Thoracic aorta (tissue), 2 donors: ENCODE results near the gene NPB. TPM values are rescaled to one million over a fixed set of nuclear protein-coding genes. Genes with fewer than 3 reads are reported as not detected.
A peak's percentile ranks its signal among the peaks of the same experiment; 100 is the strongest.

ENCODE experiments used
- ATAC-seq: fragments of 150-250 bp; one replicate; pipeline ENCODE4 v1.8.0; 2017; ENCODE audit warnings: low read depth; ENCODE audit not compliant: insufficient number of reproducible peaks, low FRiP score
- DNase-seq: peaks from one replicate; pipeline ENCODE4 v3.0.0-alpha.2; 2020; ENCODE audit warnings: low spot score
- H3K27ac ChIP-seq, 2 donors: fragments of 200-600 bp; sonication (generic); 1 replicate in 1 of 2; 2 replicates in 1 of 2; pipeline ENCODE4 v1.5.1; 2016; ENCODE audit warnings: mild to moderate bottlenecking in 2 of 2, moderate library complexity in 2 of 2
- H3K27me3 ChIP-seq: fragments of 200-600 bp; sonication (generic); replicated peaks from 2 replicates; pipeline ENCODE4 v1.6.0; 2016; ENCODE audit warnings: mild to moderate bottlenecking; ENCODE audit not compliant: insufficient read depth
- H3K36me3 ChIP-seq: fragments of 200-600 bp; sonication (generic); one replicate; pipeline ENCODE4 v1.5.1; 2016
- H3K4me1 ChIP-seq, 2 donors: fragments of 200-600 bp; sonication (generic); 1 replicate in 1 of 2; 2 replicates in 1 of 2; pipeline versions ENCODE4 v1.5.1 to v1.6.0; 2016; ENCODE audit warnings: low read depth in 2 of 2, mild to moderate bottlenecking in 1 of 2; ENCODE audit not compliant: control insufficient read depth in 1 of 2
- H3K4me3 ChIP-seq: fragments of 200-600 bp; sonication (generic); 2 replicates; pipeline ENCODE4 v1.5.1; 2016; ENCODE audit warnings: mild to moderate bottlenecking
- H3K9me3 ChIP-seq: fragments of 200-600 bp; sonication (generic); 2 replicates; pipeline ENCODE4 v1.5.1; 2016
- total RNA-seq, 2 donors: library from RNA; depleted of rRNA; stranded (reverse); fragments of >200 nt; gene quantifications; one replicate each; pipeline versions ENCODE4 v1.1.0 to v1.2.3, GENCODE V29; 2016
- TF ChIP-seq, protein P1 (sequence below): fragments of 200-600 bp; sonication (generic); IDR thresholded peaks from one replicate; pipeline ENCODE4 v1.5.1; 2019; ENCODE audit warnings: antibody characterized with exemption

The NPB gene
- total RNA-seq, 2 donors from 2014 or later: 0.35 to 2.6 TPM

DNA sequence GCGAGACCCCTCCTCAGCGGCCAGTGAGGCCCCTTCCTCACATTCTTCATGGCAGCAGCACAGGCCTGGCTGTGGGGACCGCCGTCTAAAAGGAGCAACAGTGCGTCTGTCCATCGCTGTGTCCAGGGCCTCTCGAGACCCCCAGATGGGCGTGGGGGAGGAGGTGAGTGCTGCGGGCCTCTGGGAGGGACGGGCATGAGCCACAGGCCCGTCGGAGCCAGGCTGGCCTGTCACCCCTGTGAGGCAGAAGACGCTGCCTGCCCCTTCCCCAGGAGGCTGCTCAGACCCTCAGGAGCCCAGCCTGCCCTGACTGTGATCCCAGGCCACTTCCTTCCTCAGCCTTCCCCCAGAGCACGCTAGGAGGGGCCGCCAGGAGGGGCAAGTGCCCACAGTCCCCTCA, 37.2 kb downstream of the NPB start:
- Histone ChIP-seq H3K27ac (no peak overlapping the region), H3K4me1 (peaks cover 3 to 30% of the 10 kb centered on the region in 2 donors), H3K36me3 (no peaks in the 10 kb centered on the region), H3K4me3 (no peak overlapping the region), H3K27me3 (no peaks in the 10 kb centered on the region), H3K9me3 (no peaks in the 10 kb centered on the region)
- ATAC-seq (no peak), DNase-seq (no peak)
- TF ChIP-seq, protein P1, sequence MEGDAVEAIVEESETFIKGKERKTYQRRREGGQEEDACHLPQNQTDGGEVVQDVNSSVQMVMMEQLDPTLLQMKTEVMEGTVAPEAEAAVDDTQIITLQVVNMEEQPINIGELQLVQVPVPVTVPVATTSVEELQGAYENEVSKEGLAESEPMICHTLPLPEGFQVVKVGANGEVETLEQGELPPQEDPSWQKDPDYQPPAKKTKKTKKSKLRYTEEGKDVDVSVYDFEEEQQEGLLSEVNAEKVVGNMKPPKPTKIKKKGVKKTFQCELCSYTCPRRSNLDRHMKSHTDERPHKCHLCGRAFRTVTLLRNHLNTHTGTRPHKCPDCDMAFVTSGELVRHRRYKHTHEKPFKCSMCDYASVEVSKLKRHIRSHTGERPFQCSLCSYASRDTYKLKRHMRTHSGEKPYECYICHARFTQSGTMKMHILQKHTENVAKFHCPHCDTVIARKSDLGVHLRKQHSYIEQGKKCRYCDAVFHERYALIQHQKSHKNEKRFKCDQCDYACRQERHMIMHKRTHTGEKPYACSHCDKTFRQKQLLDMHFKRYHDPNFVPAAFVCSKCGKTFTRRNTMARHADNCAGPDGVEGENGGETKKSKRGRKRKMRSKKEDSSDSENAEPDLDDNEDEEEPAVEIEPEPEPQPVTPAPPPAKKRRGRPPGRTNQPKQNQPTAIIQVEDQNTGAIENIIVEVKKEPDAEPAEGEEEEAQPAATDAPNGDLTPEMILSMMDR: no peak

DNA sequence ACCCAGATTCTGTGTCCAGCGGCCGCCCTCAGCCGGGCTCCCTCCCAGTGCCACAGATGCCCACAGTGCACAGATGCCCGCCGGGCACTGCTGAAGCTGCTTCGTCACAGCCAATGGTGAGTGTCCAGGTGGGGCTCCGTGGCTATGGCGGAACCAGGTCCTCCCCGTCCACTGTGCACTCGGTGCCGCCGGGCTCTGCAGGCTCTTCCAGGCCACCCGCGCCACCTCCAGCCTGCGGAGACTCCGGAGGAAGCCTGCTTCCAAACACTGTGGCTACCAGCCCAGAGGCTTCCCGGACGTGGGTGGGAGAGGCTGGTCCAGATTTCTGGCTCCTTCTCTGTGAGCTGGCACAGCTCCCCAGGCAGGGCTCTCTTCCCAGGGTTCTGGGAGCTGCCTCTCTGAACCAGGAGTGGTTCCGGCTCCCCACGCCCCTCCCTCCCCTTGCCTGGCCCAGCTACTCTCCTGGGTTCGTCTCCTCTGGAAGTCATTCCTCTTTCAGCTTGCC, 37.9 kb downstream of the NPB start:
- Histone ChIP-seq H3K27ac (no peak overlapping the region), H3K9me3 (no peaks in the 10 kb centered on the region), H3K27me3 (no peaks in the 10 kb centered on the region), H3K4me3 (peak overlapping the region; percentile 46), H3K4me1 (peaks cover 3 to 30% of the 10 kb centered on the region in 2 donors), H3K36me3 (no peaks in the 10 kb centered on the region)
- no peak for DNase-seq
- ATAC-seq: no peak
- TF ChIP-seq, protein P1: no peak

DNA sequence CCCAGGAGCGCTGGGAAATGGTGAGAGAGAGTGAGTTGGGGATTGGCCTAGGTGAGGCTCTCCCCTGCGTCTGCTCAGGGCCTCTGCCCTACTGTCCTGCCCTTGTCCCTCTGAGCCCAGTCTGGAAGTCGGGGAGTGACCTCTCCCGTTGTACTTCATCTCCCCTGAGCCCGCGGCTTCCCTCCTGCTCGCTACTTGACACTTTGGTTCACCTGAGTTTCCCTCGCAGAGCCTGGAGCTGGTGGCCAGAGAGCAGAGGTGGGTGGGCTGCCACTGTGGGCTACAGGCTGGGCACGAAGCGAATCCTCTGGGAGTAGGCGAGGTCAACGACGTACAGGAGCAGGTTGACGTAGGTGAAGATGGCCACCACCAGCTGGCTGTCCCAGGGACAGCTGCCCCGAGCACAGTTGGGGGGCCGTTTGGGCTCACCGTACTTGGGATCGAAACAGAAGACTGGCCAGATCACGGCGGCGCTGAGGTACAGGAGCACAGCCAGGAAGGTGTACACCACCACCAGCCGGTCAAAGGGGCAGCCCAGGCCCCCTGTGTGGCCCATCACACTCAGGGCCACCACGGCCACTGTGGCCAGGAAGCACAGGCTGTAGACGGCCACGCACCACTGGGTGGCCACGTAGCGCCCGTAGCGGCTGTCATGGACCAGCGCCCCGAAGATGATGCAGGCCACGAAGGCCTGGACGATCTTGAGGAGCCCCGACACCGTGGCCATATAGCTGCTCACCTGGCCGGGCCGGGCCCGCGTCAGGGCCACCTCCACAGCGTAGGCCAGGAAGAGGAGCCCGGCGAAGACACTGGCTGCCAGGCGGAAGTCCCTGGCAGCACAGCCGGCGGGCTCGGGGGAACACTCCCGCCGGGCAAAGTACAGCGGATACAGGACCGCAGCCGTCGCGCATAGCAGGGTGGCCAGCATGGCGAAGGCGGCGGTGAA, 38.8 kb downstream of the NPB start:
- ATAC-seq (no peak), DNase-seq (no peak)
- no peak overlapping the region for H3K4me3 ChIP-seq
- no peaks in the 10 kb centered on the region for H3K36me3 ChIP-seq
- H3K9me3 ChIP-seq: no peaks in the 10 kb centered on the region
- peaks cover 3 to 30% of the 10 kb centered on the region in 2 donors for H3K4me1 ChIP-seq
- H3K27ac ChIP-seq: no peak overlapping the region
- TF ChIP-seq, protein P1: no peak
- H3K27me3 ChIP-seq: no peaks in the 10 kb centered on the region

DNA sequence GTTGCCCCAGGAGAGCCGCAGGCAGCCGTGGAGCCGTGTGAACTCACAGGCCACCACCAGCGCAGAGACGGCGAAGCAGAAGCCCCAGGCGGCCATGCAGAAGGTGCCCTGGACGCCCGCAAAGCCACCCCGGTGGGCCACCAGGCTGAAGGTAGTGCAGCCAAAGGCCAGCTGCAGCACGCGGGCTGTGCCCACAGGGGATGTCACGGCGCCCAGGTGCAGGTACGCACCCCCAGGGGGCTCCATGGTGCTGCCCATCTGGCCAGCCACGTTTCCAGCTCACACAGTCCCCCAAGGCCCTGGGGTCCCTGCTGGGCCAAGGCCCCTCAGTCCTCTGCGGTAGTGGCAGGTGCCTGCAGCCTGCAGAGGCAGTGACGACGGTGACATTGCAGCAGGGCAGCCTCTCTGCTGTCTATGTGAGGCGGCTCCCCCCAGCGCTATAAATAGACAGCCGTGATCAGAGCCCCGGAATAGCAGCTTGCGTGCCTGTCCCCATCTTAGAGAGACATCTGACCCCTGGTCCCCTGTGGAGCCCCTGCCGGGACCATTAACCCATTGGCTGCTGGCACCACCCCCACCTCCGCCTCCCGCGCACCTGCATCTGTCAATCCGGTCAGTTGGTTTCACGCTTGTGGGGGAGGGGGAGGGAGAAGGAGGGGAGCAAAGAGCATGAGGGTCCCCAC, 39.6 kb downstream of the NPB start:
- no peak for ATAC-seq
- Histone ChIP-seq H3K4me3 (no peak overlapping the region), H3K9me3 (no peaks in the 10 kb centered on the region), H3K27ac (no peak overlapping the region), H3K27me3 (no peaks in the 10 kb centered on the region), H3K4me1 (peaks cover 3 to 28% of the 10 kb centered on the region in 2 donors), H3K36me3 (no peaks in the 10 kb centered on the region)
- no peak for DNase-seq
- TF ChIP-seq, protein P1: no peak

DNA sequence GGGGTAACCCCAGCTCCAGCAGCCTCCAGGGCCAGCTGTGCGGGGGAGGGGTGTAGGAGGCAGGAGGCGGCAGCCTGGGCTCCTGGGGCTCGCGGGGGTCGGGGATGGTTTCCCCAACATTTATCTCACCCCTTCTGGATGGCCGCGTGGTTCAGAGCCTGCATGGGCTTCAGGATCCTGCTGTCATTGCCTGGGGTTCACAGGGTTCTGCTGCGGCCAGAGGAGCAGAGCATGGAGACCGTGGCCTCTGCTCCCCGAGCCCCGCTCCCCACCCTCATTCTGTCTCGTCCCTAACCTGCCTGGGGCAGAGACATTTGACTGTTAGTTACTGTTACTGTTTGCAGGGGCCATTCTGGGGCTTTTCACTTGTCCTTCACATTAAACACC, 40.1 kb downstream of the NPB start:
- H3K27me3 ChIP-seq: no peaks in the 10 kb centered on the region
- ATAC-seq: no peak
- H3K27ac ChIP-seq: no peak overlapping the region
- H3K4me1 ChIP-seq: peaks cover 0 to 23% of the 10 kb centered on the region in 2 donors
- H3K4me3 ChIP-seq: no peak overlapping the region
- DNase-seq: no peak
- H3K9me3 ChIP-seq: no peaks in the 10 kb centered on the region
- no peaks in the 10 kb centered on the region for H3K36me3 ChIP-seq
- TF ChIP-seq, protein P1: no peak
